ENCODE results near the gene GOLGA8B.
A peak's percentile ranks its signal among the peaks of the same experiment; 100 is the strongest.

The GOLGA8B gene

GRCh38 chr15:34598799-34599585, 15.5 kb upstream of the GOLGA8B start:
- Histone ChIP-seq H3K4me2 (ENCODE audit: insufficient read depth, low read length, poor library complexity, severe bottlenecking) (no peak overlapping the region), H2BK15ac (ENCODE audit: low read length) (no peak overlapping the region), H3K36me3 (replicated peaks in 1 of 2; ENCODE audit: control insufficient read depth in 2 of 2, insufficient read depth in 2 of 2, low read length in 2 of 2) (no peaks in the 10 kb centered on the region), H4K91ac (ENCODE audit: low read depth, low read length, poor library complexity) (no peak overlapping the region), H2BK12ac (ENCODE audit: low read length) (no peak overlapping the region), H3K27ac (replicated peaks; ENCODE audit: low read length) (no peak overlapping the region), H2AK5ac (ENCODE audit: low read depth, low read length) (no peak overlapping the region), H3K23ac (ENCODE audit: low read depth, low read length, poor library complexity) (no peak overlapping the region), H3K14ac (ENCODE audit: low read length) (no peak overlapping the region), H3K4ac (ENCODE audit: low read length) (no peak overlapping the region), H3K9me3 (replicated peaks in 1 of 2; ENCODE audit: control insufficient read depth in 2 of 2, insufficient read depth in 1 of 2, low read depth in 1 of 2, low read length in 2 of 2) (no peaks in the 10 kb centered on the region), H4K8ac (ENCODE audit: low read depth, low read length) (no peak overlapping the region), H3K18ac (ENCODE audit: low read length) (no peak overlapping the region), H3K4me3 (ENCODE audit: low read length in 2 of 2) (no peak overlapping the region), H3K9ac (ENCODE audit: low read depth, low read length, poor library complexity) (no peak overlapping the region), H3K27me3 (ENCODE audit: control insufficient read depth in 3 of 3, insufficient read depth in 3 of 3, low read depth in 1 of 3, low read length in 3 of 3) (peaks cover 0 to 8% (median 0%) of the 10 kb centered on the region in 3 experiments), H2AFZ (ENCODE audit: low read length) (no peak overlapping the region), H3K79me1 (ENCODE audit: low read depth, low read length) (no peaks in the 10 kb centered on the region), H2BK120ac (ENCODE audit: low read depth, low read length) (no peak overlapping the region), H2BK5ac (ENCODE audit: low read length) (no peak overlapping the region), H3K4me1 (ENCODE audit: control insufficient read depth in 2 of 2, insufficient read depth in 1 of 2, low read depth in 1 of 2, low read length in 2 of 2) (no peaks in the 10 kb centered on the region)
- no CpG with 5 or more reads among the region's 2 CpGs for WGBS, 2 donors (ENCODE audit: extremely low coverage in 2 of 2, insufficient read length in 2 of 2, insufficient replicate concordance in 1 of 2)
- DNase-seq (ENCODE audit: low spot score) = no peak

GRCh38 chr15:34597316-34597715, 13.9 kb upstream of the GOLGA8B start:
- Histone ChIP-seq H4K8ac (ENCODE audit: low read depth, low read length) (no peak overlapping the region), H2BK12ac (ENCODE audit: low read length) (no peak overlapping the region), H3K27ac (replicated peaks; ENCODE audit: low read length) (no peak overlapping the region), H2BK15ac (ENCODE audit: low read length) (no peak overlapping the region), H3K4me2 (ENCODE audit: insufficient read depth, low read length, poor library complexity, severe bottlenecking) (no peak overlapping the region), H2BK5ac (ENCODE audit: low read length) (no peak overlapping the region), H2BK120ac (ENCODE audit: low read depth, low read length) (no peak overlapping the region), H3K4me1 (ENCODE audit: control insufficient read depth in 2 of 2, insufficient read depth in 1 of 2, low read depth in 1 of 2, low read length in 2 of 2) (no peaks in the 10 kb centered on the region), H3K14ac (ENCODE audit: low read length) (no peak overlapping the region), H4K91ac (ENCODE audit: low read depth, low read length, poor library complexity) (no peak overlapping the region), H3K9ac (ENCODE audit: low read depth, low read length, poor library complexity) (no peak overlapping the region), H2AFZ (ENCODE audit: low read length) (no peak overlapping the region), H3K27me3 (ENCODE audit: control insufficient read depth in 3 of 3, insufficient read depth in 3 of 3, low read depth in 1 of 3, low read length in 3 of 3) (peaks cover 0 to 3% (median 0%) of the 10 kb centered on the region in 3 experiments), H3K4ac (ENCODE audit: low read length) (no peak overlapping the region), H3K23ac (ENCODE audit: low read depth, low read length, poor library complexity) (no peak overlapping the region), H2AK5ac (ENCODE audit: low read depth, low read length) (no peak overlapping the region), H3K9me3 (replicated peaks in 1 of 2; ENCODE audit: control insufficient read depth in 2 of 2, insufficient read depth in 1 of 2, low read depth in 1 of 2, low read length in 2 of 2) (no peaks in the 10 kb centered on the region), H3K4me3 (ENCODE audit: low read length in 2 of 2) (no peak overlapping the region), H3K36me3 (replicated peaks in 1 of 2; ENCODE audit: control insufficient read depth in 2 of 2, insufficient read depth in 2 of 2, low read length in 2 of 2) (no peaks in the 10 kb centered on the region), H3K79me1 (ENCODE audit: low read depth, low read length) (no peaks in the 10 kb centered on the region), H3K18ac (ENCODE audit: low read length) (no peak overlapping the region)
- DNase-seq (ENCODE audit: low spot score) = no peak

GRCh38 chr15:34594361-34594760, 10.9 kb upstream of the GOLGA8B start:
- no peaks in the 10 kb centered on the region for H3K79me1 ChIP-seq (ENCODE audit: low read depth, low read length)
- WGBS, 2 donors (ENCODE audit: extremely low coverage in 2 of 2, insufficient read length in 2 of 2, insufficient replicate concordance in 1 of 2) = no CpG with 5 or more reads among the region's 3 CpGs
- H3K27ac ChIP-seq (replicated peaks; ENCODE audit: low read length) = no peak overlapping the region
- H3K27me3 ChIP-seq (ENCODE audit: control insufficient read depth in 3 of 3, insufficient read depth in 3 of 3, low read depth in 1 of 3, low read length in 3 of 3) = peaks cover 0 to 3% (median 0%) of the 10 kb centered on the region in 3 experiments
- H4K8ac ChIP-seq (ENCODE audit: low read depth, low read length) = no peak overlapping the region
- H4K91ac ChIP-seq (ENCODE audit: low read depth, low read length, poor library complexity) = no peak overlapping the region
- no peak overlapping the region for H2AK5ac ChIP-seq (ENCODE audit: low read depth, low read length)
- H2BK12ac ChIP-seq (ENCODE audit: low read length) = no peak overlapping the region
- no peak for DNase-seq (ENCODE audit: low spot score)
- no peaks in the 10 kb centered on the region for H3K9me3 ChIP-seq (replicated peaks in 1 of 2; ENCODE audit: control insufficient read depth in 2 of 2, insufficient read depth in 1 of 2, low read depth in 1 of 2, low read length in 2 of 2)
- H2BK15ac ChIP-seq (ENCODE audit: low read length) = no peak overlapping the region
- H3K36me3 ChIP-seq (replicated peaks in 1 of 2; ENCODE audit: control insufficient read depth in 2 of 2, insufficient read depth in 2 of 2, low read length in 2 of 2) = no peaks in the 10 kb centered on the region
- no peak overlapping the region for H3K4me3 ChIP-seq (ENCODE audit: low read length in 2 of 2)
- no peak overlapping the region for H2AFZ ChIP-seq (ENCODE audit: low read length)
- H2BK5ac ChIP-seq (ENCODE audit: low read length) = no peak overlapping the region
- H3K4me2 ChIP-seq (ENCODE audit: insufficient read depth, low read length, poor library complexity, severe bottlenecking) = no peak overlapping the region
- H3K18ac ChIP-seq (ENCODE audit: low read length) = no peak overlapping the region
- no peak overlapping the region for H2BK120ac ChIP-seq (ENCODE audit: low read depth, low read length)
- H3K9ac ChIP-seq (ENCODE audit: low read depth, low read length, poor library complexity) = no peak overlapping the region
- no peak overlapping the region for H3K23ac ChIP-seq (ENCODE audit: low read depth, low read length, poor library complexity)
- no peaks in the 10 kb centered on the region for H3K4me1 ChIP-seq (ENCODE audit: control insufficient read depth in 2 of 2, insufficient read depth in 1 of 2, low read depth in 1 of 2, low read length in 2 of 2)
- no peak overlapping the region for H3K4ac ChIP-seq (ENCODE audit: low read length)
- no peak overlapping the region for H3K14ac ChIP-seq (ENCODE audit: low read length)

- WGBS, 2 donors (ENCODE audit: extremely low coverage in 2 of 2, insufficient read length in 2 of 2, insufficient replicate concordance in 1 of 2) = no CpG with 5 or more reads among the region's 5 CpGs
- H4K91ac ChIP-seq (ENCODE audit: low read depth, low read length, poor library complexity) = no peak overlapping the region
- no peak overlapping the region for H4K8ac ChIP-seq (ENCODE audit: low read depth, low read length)
- H3K4ac ChIP-seq (ENCODE audit: low read length) = no peak overlapping the region
- H3K36me3 ChIP-seq (replicated peaks in 1 of 2; ENCODE audit: control insufficient read depth in 2 of 2, insufficient read depth in 2 of 2, low read length in 2 of 2) = no peaks in the 10 kb centered on the region
- DNase-seq (ENCODE audit: low spot score) = no peak
- H2BK12ac ChIP-seq (ENCODE audit: low read length) = no peak overlapping the region
- no peaks in the 10 kb centered on the region for H3K27me3 ChIP-seq (ENCODE audit: control insufficient read depth in 3 of 3, insufficient read depth in 3 of 3, low read depth in 1 of 3, low read length in 3 of 3)
- H2BK5ac ChIP-seq (ENCODE audit: low read length) = no peak overlapping the region
- no peak overlapping the region for H3K23ac ChIP-seq (ENCODE audit: low read depth, low read length, poor library complexity)
- H2BK15ac ChIP-seq (ENCODE audit: low read length) = no peak overlapping the region
- no peak overlapping the region for H3K9ac ChIP-seq (ENCODE audit: low read depth, low read length, poor library complexity)
- H2AK5ac ChIP-seq (ENCODE audit: low read depth, low read length) = no peak overlapping the region
- no peaks in the 10 kb centered on the region for H3K4me1 ChIP-seq (ENCODE audit: control insufficient read depth in 2 of 2, insufficient read depth in 1 of 2, low read depth in 1 of 2, low read length in 2 of 2)
- no peak overlapping the region for H3K4me2 ChIP-seq (ENCODE audit: insufficient read depth, low read length, poor library complexity, severe bottlenecking)
- H3K14ac ChIP-seq (ENCODE audit: low read length) = no peak overlapping the region
- no peak overlapping the region for H3K18ac ChIP-seq (ENCODE audit: low read length)
- H3K9me3 ChIP-seq (replicated peaks in 1 of 2; ENCODE audit: control insufficient read depth in 2 of 2, insufficient read depth in 1 of 2, low read depth in 1 of 2, low read length in 2 of 2) = no peaks in the 10 kb centered on the region
- H3K4me3 ChIP-seq (ENCODE audit: low read length in 2 of 2) = no peak overlapping the region
- peak overlapping the region; percentile 17 for H2AFZ ChIP-seq (ENCODE audit: low read length)
- H3K27ac ChIP-seq (replicated peaks; ENCODE audit: low read length) = no peak overlapping the region
- no peaks in the 10 kb centered on the region for H3K79me1 ChIP-seq (ENCODE audit: low read depth, low read length)
- no peak overlapping the region for H2BK120ac ChIP-seq (ENCODE audit: low read depth, low read length)
These were observed 7.9 kb upstream of the GOLGA8B start for GRCh38 chr15:34591306-34591705.
